Measurements from ENCODE around the gene CUEDC2.

Gene CUEDC2

GRCh38 chr10:102402512-102402896, 29.9 kb downstream of the CUEDC2 start:
- H3K9me3 ChIP-seq (ENCODE audit: low read length), result no peaks in the 10 kb centered on the region
- no peaks in the 10 kb centered on the region for H3F3A ChIP-seq (ENCODE audit: insufficient read depth, low read length)
- H2AFZ ChIP-seq (ENCODE audit: low read length), result no peak overlapping the region
- H3K9me2 ChIP-seq (ENCODE audit: low read depth, low read length), result no peaks in the 10 kb centered on the region
- no peak overlapping the region for H3K27ac ChIP-seq (ENCODE audit: low read depth, low read length, poor library complexity, severe bottlenecking)
- no peak overlapping the region for H3K4me2 ChIP-seq (ENCODE audit: low read length)
- TF ChIP-seq EZH2 (IDR thresholded peaks at IDR 0.05; ENCODE audit: borderline replicate concordance, low read length), result no peak
- TF ChIP-seq, protein P1, sequence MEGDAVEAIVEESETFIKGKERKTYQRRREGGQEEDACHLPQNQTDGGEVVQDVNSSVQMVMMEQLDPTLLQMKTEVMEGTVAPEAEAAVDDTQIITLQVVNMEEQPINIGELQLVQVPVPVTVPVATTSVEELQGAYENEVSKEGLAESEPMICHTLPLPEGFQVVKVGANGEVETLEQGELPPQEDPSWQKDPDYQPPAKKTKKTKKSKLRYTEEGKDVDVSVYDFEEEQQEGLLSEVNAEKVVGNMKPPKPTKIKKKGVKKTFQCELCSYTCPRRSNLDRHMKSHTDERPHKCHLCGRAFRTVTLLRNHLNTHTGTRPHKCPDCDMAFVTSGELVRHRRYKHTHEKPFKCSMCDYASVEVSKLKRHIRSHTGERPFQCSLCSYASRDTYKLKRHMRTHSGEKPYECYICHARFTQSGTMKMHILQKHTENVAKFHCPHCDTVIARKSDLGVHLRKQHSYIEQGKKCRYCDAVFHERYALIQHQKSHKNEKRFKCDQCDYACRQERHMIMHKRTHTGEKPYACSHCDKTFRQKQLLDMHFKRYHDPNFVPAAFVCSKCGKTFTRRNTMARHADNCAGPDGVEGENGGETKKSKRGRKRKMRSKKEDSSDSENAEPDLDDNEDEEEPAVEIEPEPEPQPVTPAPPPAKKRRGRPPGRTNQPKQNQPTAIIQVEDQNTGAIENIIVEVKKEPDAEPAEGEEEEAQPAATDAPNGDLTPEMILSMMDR (IDR thresholded peaks at IDR 0.05; ENCODE audit: low read length), result no peak
- H3K4me3 ChIP-seq (ENCODE audit: low read depth, low read length, poor library complexity, severe bottlenecking), result no peak overlapping the region
- H4K20me1 ChIP-seq (ENCODE audit: insufficient read depth, low read length), result no peaks in the 10 kb centered on the region
- no peaks in the 10 kb centered on the region; the same call in 1 of the 2 replicates for H3K36me3 ChIP-seq (ENCODE audit: insufficient read depth, low read length)
- no peak overlapping the region for H3K9ac ChIP-seq (ENCODE audit: low read length)
- H3K79me2 ChIP-seq (ENCODE audit: insufficient read depth, low read length), result no peaks in the 10 kb centered on the region
- no peaks in the 10 kb centered on the region for H3K27me3 ChIP-seq (ENCODE audit: insufficient read depth, low read length)
- H3K4me1 ChIP-seq (ENCODE audit: insufficient read depth, low read length, severe bottlenecking), result peaks cover 8% of the 10 kb centered on the region

GRCh38 chr10:102401735-102402511, 30.5 kb downstream of the CUEDC2 start:
- Histone ChIP-seq H3K36me3 (ENCODE audit: insufficient read depth, low read length) (no peaks in the 10 kb centered on the region; the same call in 1 of the 2 replicates), H3K27ac (ENCODE audit: low read depth, low read length, poor library complexity, severe bottlenecking) (no peak overlapping the region), H3K9me3 (ENCODE audit: low read length) (no peaks in the 10 kb centered on the region), H3F3A (ENCODE audit: insufficient read depth, low read length) (no peaks in the 10 kb centered on the region), H3K4me3 (ENCODE audit: low read depth, low read length, poor library complexity, severe bottlenecking) (no peak overlapping the region), H3K4me1 (ENCODE audit: insufficient read depth, low read length, severe bottlenecking) (peaks cover 9% of the 10 kb centered on the region), H3K4me2 (ENCODE audit: low read length) (no peak overlapping the region), H4K20me1 (ENCODE audit: insufficient read depth, low read length) (no peaks in the 10 kb centered on the region), H3K9ac (ENCODE audit: low read length) (no peak overlapping the region), H3K9me2 (ENCODE audit: low read depth, low read length) (no peaks in the 10 kb centered on the region), H2AFZ (ENCODE audit: low read length) (no peak overlapping the region), H3K27me3 (ENCODE audit: insufficient read depth, low read length) (no peaks in the 10 kb centered on the region), H3K79me2 (ENCODE audit: insufficient read depth, low read length) (no peaks in the 10 kb centered on the region)
- TF ChIP-seq, protein P1 (IDR thresholded peaks at IDR 0.05; ENCODE audit: low read length), result no peak
- no peak for TF ChIP-seq EZH2 (IDR thresholded peaks at IDR 0.05; ENCODE audit: borderline replicate concordance, low read length)

GRCh38 chr10:102401342-102401654, 31.1 kb downstream of the CUEDC2 start:
- Histone ChIP-seq H4K20me1 (ENCODE audit: insufficient read depth, low read length) (no peaks in the 10 kb centered on the region), H3K9ac (ENCODE audit: low read length) (no peak overlapping the region), H2AFZ (ENCODE audit: low read length) (no peak overlapping the region), H3K27ac (ENCODE audit: low read depth, low read length, poor library complexity, severe bottlenecking) (no peak overlapping the region), H3K4me2 (ENCODE audit: low read length) (no peak overlapping the region), H3K9me3 (ENCODE audit: low read length) (no peaks in the 10 kb centered on the region), H3K79me2 (ENCODE audit: insufficient read depth, low read length) (no peaks in the 10 kb centered on the region), H3K4me3 (ENCODE audit: low read depth, low read length, poor library complexity, severe bottlenecking) (no peak overlapping the region), H3F3A (ENCODE audit: insufficient read depth, low read length) (no peaks in the 10 kb centered on the region), H3K27me3 (ENCODE audit: insufficient read depth, low read length) (no peaks in the 10 kb centered on the region), H3K9me2 (ENCODE audit: low read depth, low read length) (no peaks in the 10 kb centered on the region), H3K36me3 (ENCODE audit: insufficient read depth, low read length) (no peaks in the 10 kb centered on the region; the same call in 1 of the 2 replicates), H3K4me1 (ENCODE audit: insufficient read depth, low read length, severe bottlenecking) (peaks cover 15% of the 10 kb centered on the region)
- no peak for TF ChIP-seq EZH2 (IDR thresholded peaks at IDR 0.05; ENCODE audit: borderline replicate concordance, low read length)
